Osteoblast (primary cell): ENCODE data around the gene TRMT112. TPM values are rescaled to one million over a fixed set of nuclear protein-coding genes. Genes with fewer than 3 reads are reported as not detected.
"Not testable (repeated sequence)": the region's sequence is repeated elsewhere in the genome, so short reads cannot be mapped to it uniquely, and the experiment has no call there.

Experiments used
- DNase-seq: peaks from one replicate; pipeline ENCODE4 v3.0.0; 2011; ENCODE audit warnings: low spot score, mixed read lengths; ENCODE audit not compliant: insufficient read length; ENCODE audit errors: missing footprints
- H2AFZ ChIP-seq: 2 replicates; pipeline ENCODE4 v1.6.0; 2011; ENCODE audit warnings: mild to moderate bottlenecking, low read length
- H3K27ac ChIP-seq: 2 replicates; pipeline ENCODE4 v1.5.1; 2011; ENCODE audit warnings: mild to moderate bottlenecking, low read depth, low read length, moderate library complexity
- H3K27me3 ChIP-seq: 2 replicates; pipeline ENCODE4 v1.6.0; 2012; ENCODE audit warnings: mild to moderate bottlenecking, control low read depth, inconsistent platforms, low read length, moderate library complexity; ENCODE audit not compliant: insufficient read depth
- H3K36me3 ChIP-seq: 2 replicates; pipeline ENCODE4 v1.5.1; 2011; ENCODE audit warnings: mild to moderate bottlenecking, low read length, control low read depth, moderate library complexity; ENCODE audit not compliant: insufficient read depth
- H3K4me1 ChIP-seq: 2 replicates; pipeline ENCODE4 v1.5.1; 2011; ENCODE audit warnings: mild to moderate bottlenecking, low read length, control low read depth, moderate library complexity; ENCODE audit not compliant: insufficient read depth
- H3K4me2 ChIP-seq: 2 replicates; pipeline ENCODE4 v1.6.0; 2011; ENCODE audit warnings: mild to moderate bottlenecking, low read length; ENCODE audit not compliant: insufficient read depth
- H3K4me3 ChIP-seq: fragments of 200-600 bp; sonication (generic); 3 replicates; pipeline ENCODE4 v1.5.1; 2012; ENCODE audit warnings: mild to moderate bottlenecking, low read length, inconsistent platforms; ENCODE audit not compliant: insufficient read depth
- H3K79me2 ChIP-seq: 2 replicates; pipeline ENCODE4 v1.6.0; 2012; ENCODE audit warnings: mild to moderate bottlenecking, low read length, control low read depth, inconsistent platforms; ENCODE audit not compliant: insufficient read depth
- H3K9me3 ChIP-seq: 2 replicates; pipeline ENCODE4 v1.5.1; 2011; ENCODE audit warnings: low read depth, low read length, control low read depth
- H4K20me1 ChIP-seq: 2 replicates; pipeline ENCODE4 v1.6.0; 2012; ENCODE audit warnings: mild to moderate bottlenecking, low read length, control low read depth; ENCODE audit not compliant: insufficient read depth
- total RNA-seq: library from RNA; depleted of rRNA; stranded (reverse); fragments of >200 nt; gene quantifications from 2 replicates; pipeline ENCODE4 v1.2.3, GENCODE V29; 2012
- TF ChIP-seq, protein P1 (sequence below): IDR thresholded peaks from 2 replicates; pipeline ENCODE4 v1.5.1; 2011; ENCODE audit warnings: mild to moderate bottlenecking, low read depth, low read length, moderate library complexity; ENCODE audit errors: extremely low read depth

TRMT112 gene
- total RNA-seq, 1 donor = 123 TPM

GRCh38 chr11:64317961-64318765, 804 bp upstream of the TRMT112 start, which contains the start of gene PRDX5:
TSS of gene PRDX5 (plus strand) at chr11:64318121. CDS start at chr11:64318216, 95 bp downstream.
- Histone ChIP-seq H3K79me2 (peaks cover 26% of the 10 kb centered on the region), H3K4me1 (peaks cover 11% of the 10 kb centered on the region), H3K27ac (peak within 1 kb of the TSS; percentile 97), H2AFZ (peak within 1 kb of the TSS; percentile 67), H3K4me3 (peak within 1 kb of the TSS; percentile 99), H3K9me3 (no peaks in the 10 kb centered on the region), H3K36me3 (peaks cover 30% of the 10 kb centered on the region), H4K20me1 (peaks cover 7% of the 10 kb centered on the region), H3K27me3 (no peaks in the 10 kb centered on the region), H3K4me2 (peak within 1 kb of the TSS; percentile 92)
- peak; percentile 100 for DNase-seq
- TF ChIP-seq, protein P1, sequence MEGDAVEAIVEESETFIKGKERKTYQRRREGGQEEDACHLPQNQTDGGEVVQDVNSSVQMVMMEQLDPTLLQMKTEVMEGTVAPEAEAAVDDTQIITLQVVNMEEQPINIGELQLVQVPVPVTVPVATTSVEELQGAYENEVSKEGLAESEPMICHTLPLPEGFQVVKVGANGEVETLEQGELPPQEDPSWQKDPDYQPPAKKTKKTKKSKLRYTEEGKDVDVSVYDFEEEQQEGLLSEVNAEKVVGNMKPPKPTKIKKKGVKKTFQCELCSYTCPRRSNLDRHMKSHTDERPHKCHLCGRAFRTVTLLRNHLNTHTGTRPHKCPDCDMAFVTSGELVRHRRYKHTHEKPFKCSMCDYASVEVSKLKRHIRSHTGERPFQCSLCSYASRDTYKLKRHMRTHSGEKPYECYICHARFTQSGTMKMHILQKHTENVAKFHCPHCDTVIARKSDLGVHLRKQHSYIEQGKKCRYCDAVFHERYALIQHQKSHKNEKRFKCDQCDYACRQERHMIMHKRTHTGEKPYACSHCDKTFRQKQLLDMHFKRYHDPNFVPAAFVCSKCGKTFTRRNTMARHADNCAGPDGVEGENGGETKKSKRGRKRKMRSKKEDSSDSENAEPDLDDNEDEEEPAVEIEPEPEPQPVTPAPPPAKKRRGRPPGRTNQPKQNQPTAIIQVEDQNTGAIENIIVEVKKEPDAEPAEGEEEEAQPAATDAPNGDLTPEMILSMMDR = peak; percentile 27

DNA sequence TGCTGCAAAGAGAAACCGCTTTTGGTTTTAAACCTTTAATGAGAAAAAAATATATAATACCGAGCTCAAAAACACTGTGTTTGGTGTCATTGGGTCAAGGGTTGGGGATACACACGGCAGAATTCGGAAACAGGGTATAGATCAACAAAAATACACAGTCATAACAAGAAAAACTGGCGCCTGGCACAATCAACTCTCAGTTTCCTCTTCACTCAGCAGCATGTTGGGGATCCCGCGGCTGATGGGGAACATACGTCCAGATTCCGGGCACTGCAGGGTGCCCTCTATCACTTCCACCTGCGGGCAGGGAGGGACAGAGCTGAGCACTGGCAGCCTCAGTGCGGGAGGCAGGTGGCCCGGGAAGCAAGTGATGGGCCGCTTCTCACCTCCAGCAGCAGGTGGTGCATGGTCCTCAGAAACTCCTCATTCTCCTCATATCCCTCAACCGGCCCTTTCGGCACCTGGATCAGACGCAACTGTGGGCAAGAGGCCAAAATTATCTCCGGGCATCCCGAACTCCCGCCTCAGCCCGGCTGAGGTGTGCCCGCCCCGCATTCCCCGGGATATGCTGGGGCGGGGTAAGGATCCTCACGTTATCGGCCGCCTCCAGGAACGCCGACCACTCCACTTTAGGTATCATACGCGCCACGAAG, 561 bp downstream of the TRMT112 start:
- Histone ChIP-seq H3K4me1 (peaks cover 11% of the 10 kb centered on the region), H3K9me3 (no peaks in the 10 kb centered on the region), H4K20me1 (peaks cover 4% of the 10 kb centered on the region), H3K4me3 (peak overlapping the region; percentile 99), H3K27ac (peak overlapping the region; percentile 97), H3K27me3 (no peaks in the 10 kb centered on the region), H3K36me3 (peaks cover 22% of the 10 kb centered on the region), H2AFZ (peak overlapping the region; percentile 67), H3K79me2 (peaks cover 32% of the 10 kb centered on the region), H3K4me2 (peak overlapping the region; percentile 92)
- TF ChIP-seq, protein P1 = no peak
- peak; percentile 73 for DNase-seq

- H3K4me3 ChIP-seq = not testable (repeated sequence)
These were observed 1.5 kb downstream of the TRMT112 start for GRCh38 chr11:64315667-64316526.

GRCh38 chr11:64314805-64315561, 2.4 kb downstream of the TRMT112 start:
- DNase-seq = peak; percentile 22
- Histone ChIP-seq H4K20me1 (no peaks in the 10 kb centered on the region), H3K79me2 (peaks cover 34% of the 10 kb centered on the region), H3K4me3 (no peak overlapping the region), H3K4me2 (no peak overlapping the region), H3K27me3 (no peaks in the 10 kb centered on the region), H3K36me3 (peaks cover 13% of the 10 kb centered on the region), H3K9me3 (no peaks in the 10 kb centered on the region), H3K27ac (no peak overlapping the region), H2AFZ (no peak overlapping the region), H3K4me1 (peaks cover 11% of the 10 kb centered on the region)
- TF ChIP-seq, protein P1 = no peak

More at GRCh38 chr11:64315667-64316526, 1.5 kb downstream of the TRMT112 start:
- H3K9me3 ChIP-seq, H4K20me1 ChIP-seq, H3K27me3 ChIP-seq, H2AFZ ChIP-seq, H3K27ac ChIP-seq: not testable (repeated sequence)
- DNase-seq = peak; percentile 23
- Histone ChIP-seq H3K36me3 (peaks cover 13% of the 10 kb centered on the region), H3K4me1 (peaks cover 11% of the 10 kb centered on the region), H3K4me2 (peak overlapping the region; percentile 92), H3K79me2 (peaks cover 35% of the 10 kb centered on the region)
